Stimulated activated CD8-positive, alpha-beta memory T cell treated with anti-CD3 and anti-CD28 coated beads, Interleukin-4, amount 100 ng/mL, for 4 hours (primary cell): ENCODE results near the gene PCDHGA9.
"Not testable (repeated sequence)": the region's sequence is repeated elsewhere in the genome, so short reads cannot be mapped to it uniquely, and the experiment has no call there.

ENCODE experiments used
- DNase-seq, 2 donors: peaks; one replicate each; pipeline ENCODE4 v3.0.0-alpha.2; 2020; ENCODE audit warnings: low read depth in 2 of 2, low spot score in 1 of 2

Gene PCDHGA9

GRCh38 chr5:141383345-141383744 is 19.2 kb upstream of the PCDHGA9 start:
- no peak for DNase-seq

- no peak for DNase-seq
Measured at GRCh38 chr5:141384471-141385267, 17.9 kb upstream of the PCDHGA9 start.

DNA sequence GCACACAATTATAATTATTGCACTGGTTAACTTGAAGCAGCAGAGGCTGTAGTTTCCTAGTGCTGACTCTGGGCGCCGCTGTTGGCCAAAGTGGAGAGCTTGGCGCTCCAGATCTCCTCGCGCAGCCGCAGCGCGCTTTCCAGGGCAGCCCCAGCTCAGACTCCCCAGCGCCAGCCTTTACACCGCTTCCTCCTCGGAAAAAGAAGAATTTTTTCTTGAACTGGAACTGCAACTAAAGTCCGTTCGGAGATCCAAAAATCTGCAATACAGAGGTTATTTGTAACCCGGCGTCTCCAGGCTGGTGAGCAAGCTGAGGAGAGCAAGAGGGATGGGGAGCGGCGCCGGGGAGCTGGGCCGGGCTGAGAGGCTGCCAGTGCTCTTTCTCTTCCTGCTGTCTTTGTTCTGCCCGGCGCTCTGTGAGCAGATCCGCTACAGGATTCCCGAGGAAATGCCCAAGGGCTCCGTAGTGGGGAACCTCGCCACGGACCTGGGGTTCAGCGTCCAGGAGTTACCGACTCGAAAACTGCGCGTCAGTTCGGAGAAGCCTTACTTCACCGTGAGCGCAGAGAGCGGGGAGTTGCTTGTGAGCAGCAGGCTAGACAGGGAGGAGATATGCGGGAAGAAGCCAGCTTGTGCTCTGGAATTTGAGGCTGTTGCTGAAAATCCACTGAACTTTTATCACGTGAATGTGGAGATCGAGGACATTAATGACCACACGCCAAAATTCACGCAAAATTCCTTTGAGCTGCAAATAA is 14.8 kb upstream of the PCDHGA9 start, which contains the start of gene PCDHGB4:
PCDHGB4 (plus strand) TSS at position 142 of the 755 bp plus-strand sequence; CDS start at position 329, 187 bp downstream.
- DNase-seq = not testable (repeated sequence)

DNA sequence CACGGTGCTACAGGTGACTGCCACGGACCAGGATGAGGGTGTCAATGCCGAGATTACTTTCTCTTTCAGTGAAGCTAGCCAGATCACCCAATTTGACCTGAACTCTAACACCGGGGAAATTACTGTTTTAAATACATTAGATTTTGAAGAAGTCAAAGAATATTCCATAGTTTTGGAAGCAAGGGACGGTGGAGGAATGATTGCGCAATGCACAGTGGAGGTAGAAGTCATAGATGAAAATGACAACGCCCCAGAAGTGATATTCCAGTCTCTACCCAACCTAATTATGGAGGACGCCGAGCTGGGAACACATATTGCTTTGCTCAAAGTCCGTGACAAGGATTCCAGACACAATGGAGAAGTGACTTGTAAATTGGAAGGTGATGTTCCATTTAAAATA is 13.9 kb upstream of the PCDHGA9 start:
- DNase-seq = no peak

DNA sequence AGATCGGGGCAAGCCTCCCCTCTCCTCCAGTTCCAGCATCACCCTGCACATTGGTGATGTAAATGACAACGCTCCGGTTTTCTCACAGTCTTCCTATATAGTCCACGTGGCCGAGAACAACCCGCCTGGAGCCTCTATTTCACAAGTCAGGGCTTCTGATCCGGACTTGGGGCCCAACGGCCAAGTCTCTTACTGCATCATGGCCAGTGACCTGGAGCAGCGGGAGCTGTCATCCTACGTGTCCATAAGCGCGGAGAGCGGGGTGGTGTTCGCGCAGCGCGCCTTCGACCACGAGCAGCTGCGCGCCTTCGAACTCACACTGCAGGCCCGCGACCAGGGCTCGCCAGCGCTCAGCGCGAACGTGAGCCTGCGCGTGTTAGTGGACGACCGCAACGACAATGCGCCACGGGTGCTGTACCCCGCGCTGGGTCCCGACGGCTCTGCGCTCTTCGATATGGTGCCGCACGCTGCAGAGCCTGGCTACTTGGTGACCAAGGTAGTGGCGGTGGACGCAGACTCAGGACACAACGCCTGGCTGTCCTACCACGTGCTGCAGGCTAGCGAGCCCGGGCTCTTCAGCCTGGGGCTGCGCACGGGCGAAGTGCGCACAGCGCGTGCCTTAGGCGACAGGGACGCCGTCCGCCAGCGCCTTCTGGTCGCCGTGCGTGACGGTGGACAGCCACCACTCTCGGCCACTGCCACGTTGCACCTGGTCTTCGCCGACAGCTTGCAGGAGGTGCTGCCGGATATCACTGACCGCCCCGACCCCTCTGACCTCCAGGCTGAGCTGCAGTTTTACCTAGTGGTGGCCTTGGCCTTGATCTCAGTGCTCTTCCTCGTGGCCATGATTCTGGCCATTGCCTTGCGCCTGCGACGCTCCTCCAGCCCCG is 13.2 kb upstream of the PCDHGA9 start:
- DNase-seq = no peak

GRCh38 chr5:141392429-141393198 is 10.0 kb upstream of the PCDHGA9 start, which contains the start of gene PCDHGA8:
PCDHGA8 (plus strand) TSS chr5:141392633; CDS start chr5:141392814, 181 bp downstream.
- no peak for DNase-seq

GRCh38 chr5:141393267-141393666 is 9.3 kb upstream of the PCDHGA9 start:
- DNase-seq = no peak

GRCh38 chr5:141394401-141395187 is 8.0 kb upstream of the PCDHGA9 start:
- not testable (repeated sequence) for DNase-seq

- not testable (repeated sequence) for DNase-seq
Measured at GRCh38 chr5:141397756-141398551, 4.6 kb upstream of the PCDHGA9 start, which contains the start of gene PCDHGB5. PCDHGB5 (plus strand) TSS chr5:141397947; CDS start chr5:141398128, 181 bp downstream.

DNA sequence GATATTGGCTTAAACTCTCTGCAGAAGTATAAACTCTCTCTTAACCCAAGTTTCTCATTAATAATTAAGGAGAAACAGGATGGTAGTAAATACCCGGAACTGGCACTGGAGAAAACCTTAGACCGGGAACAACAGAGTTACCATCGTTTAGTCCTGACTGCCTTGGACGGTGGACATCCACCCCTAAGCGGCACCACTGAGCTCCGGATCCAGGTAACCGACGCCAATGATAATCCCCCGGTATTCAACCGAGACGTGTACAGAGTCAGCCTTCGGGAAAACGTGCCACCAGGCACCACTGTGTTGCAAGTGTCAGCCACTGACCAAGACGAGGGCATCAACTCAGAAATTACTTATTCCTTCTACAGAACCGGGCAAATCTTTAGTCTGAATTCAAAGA is 4.0 kb upstream of the PCDHGA9 start:
- DNase-seq = no peak

- DNase-seq = no peak
Measured at GRCh38 chr5:141399555-141400258, 2.9 kb upstream of the PCDHGA9 start.

- no peak for DNase-seq
Measured at GRCh38 chr5:141403387-141403786, 809 bp downstream of the PCDHGA9 start.

GRCh38 chr5:141407790-141408505 is 5.4 kb downstream of the PCDHGA9 start, which contains the start of gene PCDHGB6:
PCDHGB6 (plus strand) TSS chr5:141408021; CDS start chr5:141408203, 182 bp downstream.
- DNase-seq = not testable (repeated sequence)

- no peak for DNase-seq
Measured at GRCh38 chr5:141409598-141410306, 7.2 kb downstream of the PCDHGA9 start.

DNA sequence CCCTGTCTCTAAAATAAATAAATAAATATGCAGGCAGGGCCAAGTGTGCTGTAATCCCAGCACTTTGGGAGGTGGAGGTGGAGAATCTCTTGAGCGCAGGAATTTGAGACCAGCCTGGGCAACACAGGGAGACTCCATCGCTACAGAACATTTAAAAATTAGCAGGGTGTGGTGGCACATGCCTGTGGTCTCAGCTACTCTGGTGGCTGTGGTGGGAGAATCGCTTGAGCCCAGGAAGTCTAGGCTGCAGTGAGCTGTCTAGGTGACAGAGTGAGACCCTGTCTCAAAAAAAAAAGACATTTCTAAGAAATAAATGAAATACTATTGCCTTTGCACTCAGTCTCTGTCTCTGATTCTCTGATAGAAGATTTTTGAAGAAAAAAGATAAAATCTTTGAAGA is 9.0 kb downstream of the PCDHGA9 start:
- no peak for DNase-seq

DNA sequence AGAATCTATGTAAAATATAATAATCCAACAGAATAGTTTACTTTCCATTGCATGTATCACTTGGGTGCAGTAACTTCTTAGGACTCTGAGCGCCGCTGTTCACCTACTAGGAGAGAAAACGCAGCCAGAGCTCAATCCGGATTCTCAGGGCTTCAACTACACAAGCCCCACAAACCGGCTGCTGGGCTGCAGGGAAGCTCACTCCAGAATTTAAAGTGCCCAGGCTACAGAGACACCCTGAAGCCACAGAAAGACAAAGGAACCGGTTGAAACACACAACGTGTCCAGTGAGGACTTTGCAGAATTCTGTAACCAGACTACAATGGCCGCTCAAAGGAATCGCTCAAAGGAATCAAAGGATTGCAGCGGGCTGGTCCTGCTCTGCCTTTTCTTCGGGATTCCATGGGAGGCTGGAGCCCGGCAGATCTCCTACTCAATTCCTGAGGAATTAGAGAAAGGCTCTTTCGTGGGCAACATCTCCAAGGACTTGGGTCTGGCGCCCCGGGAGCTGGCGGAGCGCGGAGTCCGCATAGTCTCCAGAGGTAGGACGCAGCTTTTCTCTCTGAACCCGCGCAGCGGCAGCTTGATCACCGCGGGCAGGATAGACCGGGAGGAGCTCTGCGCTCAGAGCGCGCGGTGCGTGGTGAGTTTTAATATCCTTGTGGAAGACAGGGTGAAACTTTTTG is 10.4 kb downstream of the PCDHGA9 start, which contains the start of gene PCDHGA10:
PCDHGA10 (plus strand) TSS at position 134 of the 686 bp plus-strand sequence; CDS start at position 323, 189 bp downstream.
- DNase-seq = no peak
